Omental fat pad (tissue), 4 donors: Measurements from ENCODE around the gene MACROD2. TPM values are rescaled to one million over a fixed set of nuclear protein-coding genes. Genes with fewer than 3 reads are reported as not detected.

Experiments
- ATAC-seq: fragments of 150-250 bp; one replicate; pipeline ENCODE4 v1.9.1; 2016; ENCODE audit warnings: mild to moderate bottlenecking, moderate library complexity; ENCODE audit not compliant: low FRiP score
- DNase-seq: peaks from one replicate; pipeline ENCODE4 v3.0.0-alpha.2; 2019; ENCODE audit warnings: low spot score
- CTCF ChIP-seq, 3 donors: fragments of 450-650 bp; IDR thresholded peaks; one replicate each; pipeline ENCODE4 v1.5.1; 2016 to 2017; ENCODE audit warnings: antibody characterized with exemption in 3 of 3, mild to moderate bottlenecking in 3 of 3, moderate library complexity in 2 of 3
- total RNA-seq, 4 donors: library from RNA; depleted of rRNA; stranded (reverse); fragments of >200 nt; gene quantifications; one replicate each; pipeline ENCODE4 v1.1.0, GENCODE V29; 2016

The MACROD2 gene
- total RNA-seq, 4 donors from 2014 or later: 6.8 to 54.1 (median 7.4) TPM

- ATAC-seq: no peak
- TF ChIP-seq CTCF (IDR thresholded peaks at IDR 0.05): no peak
- DNase-seq: no peak
Observed at GRCh38 chr20:14853079-14853478, 857.8 kb downstream of the MACROD2 start.

GRCh38 chr20:14855171-14855570 is 859.9 kb downstream of the MACROD2 start:
- no peak for DNase-seq
- TF ChIP-seq CTCF (IDR thresholded peaks at IDR 0.05): no peak
- no peak for ATAC-seq

GRCh38 chr20:14859627-14860026 is 864.3 kb downstream of the MACROD2 start:
- TF ChIP-seq CTCF (IDR thresholded peaks at IDR 0.05): no peak
- ATAC-seq (no peak), DNase-seq (no peak)

GRCh38 chr20:14860410-14860814 is 865.1 kb downstream of the MACROD2 start:
- TF ChIP-seq CTCF (IDR thresholded peaks at IDR 0.05): no peak
- no peak for DNase-seq
- no peak for ATAC-seq

- no peak for TF ChIP-seq CTCF (IDR thresholded peaks at IDR 0.05)
- ATAC-seq: no peak
- DNase-seq: no peak
Observed at GRCh38 chr20:14861028-14861699, 865.8 kb downstream of the MACROD2 start.

GRCh38 chr20:14865169-14865568 is 869.9 kb downstream of the MACROD2 start:
- DNase-seq: no peak
- TF ChIP-seq CTCF (IDR thresholded peaks at IDR 0.05): no peak
- no peak for ATAC-seq

- TF ChIP-seq CTCF (IDR thresholded peaks at IDR 0.05): no peak
- DNase-seq (no peak), ATAC-seq (no peak)
Observed at GRCh38 chr20:14865731-14866130, 870.4 kb downstream of the MACROD2 start.
